K562 (cell line): ENCODE measurements around the gene UGT2A3. TPM values are rescaled to one million over a fixed set of nuclear protein-coding genes. Genes with fewer than 3 reads are reported as not detected.

Experiments used
- FOXP1 ChIP-seq: sonication (generic); formaldehyde crosslinking; IDR thresholded peaks from 2 replicates; pipeline ENCODE4 v1.8.0; 2022; ENCODE audit warnings: mild to moderate bottlenecking, missing genetic modification reagents
- MTA2 ChIP-seq: fragments of 450-650 bp; IDR thresholded peaks from 2 replicates; pipeline ENCODE4 v1.6.1; 2016; ENCODE audit warnings: low read depth
- polyA plus RNA-seq, 8 experiments: library from polyadenylated mRNA; depleted of rRNA in 4 of 8; stranded (reverse) in 5 of 8; unstranded in 3 of 8; fragments of >200 nt; fragmentation: Nextera tagmentation in 2 of 8; fragmentation: Illumina TruSeq in 1 of 8; extraction: Ambion mirVana in 2 of 8; extraction: Trizol in 1 of 8; gene quantifications; 2 replicates each; pipeline versions ENCODE4 v1.2.1 to v1.2.3, GENCODE V29; 2011 to 2014; ENCODE audit warnings: inconsistent platforms in 1 of 8, missing spikeins in 1 of 8
- total RNA-seq, 7 experiments: library from RNA; depleted of rRNA in 6 of 7; stranded (reverse); fragments of >200 nt in 6 of 7; fragmentation: Illumina TruSeq in 2 of 7; extraction: Trizol in 2 of 7; gene quantifications; 2 replicates each; pipeline versions ENCODE4 v1.2.1 to v1.2.3, GENCODE V29; 2011 to 2021; ENCODE audit warnings: low replicate concordance in 1 of 7
- TF ChIP-seq, protein P1 (sequence below), 2 experiments: fragments of 450-650 bp; formaldehyde crosslinking in 1 of 2; IDR thresholded peaks; 2 replicates each; pipeline versions ENCODE4 v1.4.0 to v1.6.1; 2014 to 2020; ENCODE audit warnings: mild to moderate bottlenecking in 2 of 2, borderline replicate concordance in 1 of 2, low read depth in 1 of 2
- TF ChIP-seq, protein P2 (sequence below): sonication (generic); IDR thresholded peaks from 2 replicates; pipeline ENCODE4 v1.6.1; 2016
- TF ChIP-seq, protein P3 (sequence below): fragments of 150-350 bp; conservative IDR thresholded peaks from 2 replicates; pipeline ENCODE4 v1.6.1; 2014; ENCODE audit warnings: low read length

UGT2A3 gene
- total and polyA plus RNA-seq, 9 of the 15 experiments (the other 6 are each of a cell fraction or from before 2014, with no cell fraction given): not detected

DNA sequence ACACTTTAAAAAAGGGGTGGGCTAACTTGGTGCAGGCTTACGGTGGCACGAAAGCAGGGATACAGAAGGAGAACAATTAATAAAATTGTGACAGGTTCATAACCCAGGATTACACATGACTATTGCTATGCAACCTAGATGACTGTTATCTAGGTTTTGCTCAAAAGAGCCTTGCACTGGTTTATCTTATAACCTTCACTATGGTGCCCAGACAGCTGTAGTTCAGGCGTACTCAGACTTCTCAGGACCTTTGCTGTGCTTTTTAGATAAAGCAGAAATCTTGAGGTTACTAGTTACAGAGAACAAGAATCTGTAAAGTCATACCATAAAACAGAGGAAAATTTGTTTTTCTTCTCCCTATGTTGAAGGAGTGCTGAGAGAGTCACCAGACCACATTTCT lies 44.4 kb downstream of the UGT2A3 start (continued):
- TF ChIP-seq, protein P1, sequence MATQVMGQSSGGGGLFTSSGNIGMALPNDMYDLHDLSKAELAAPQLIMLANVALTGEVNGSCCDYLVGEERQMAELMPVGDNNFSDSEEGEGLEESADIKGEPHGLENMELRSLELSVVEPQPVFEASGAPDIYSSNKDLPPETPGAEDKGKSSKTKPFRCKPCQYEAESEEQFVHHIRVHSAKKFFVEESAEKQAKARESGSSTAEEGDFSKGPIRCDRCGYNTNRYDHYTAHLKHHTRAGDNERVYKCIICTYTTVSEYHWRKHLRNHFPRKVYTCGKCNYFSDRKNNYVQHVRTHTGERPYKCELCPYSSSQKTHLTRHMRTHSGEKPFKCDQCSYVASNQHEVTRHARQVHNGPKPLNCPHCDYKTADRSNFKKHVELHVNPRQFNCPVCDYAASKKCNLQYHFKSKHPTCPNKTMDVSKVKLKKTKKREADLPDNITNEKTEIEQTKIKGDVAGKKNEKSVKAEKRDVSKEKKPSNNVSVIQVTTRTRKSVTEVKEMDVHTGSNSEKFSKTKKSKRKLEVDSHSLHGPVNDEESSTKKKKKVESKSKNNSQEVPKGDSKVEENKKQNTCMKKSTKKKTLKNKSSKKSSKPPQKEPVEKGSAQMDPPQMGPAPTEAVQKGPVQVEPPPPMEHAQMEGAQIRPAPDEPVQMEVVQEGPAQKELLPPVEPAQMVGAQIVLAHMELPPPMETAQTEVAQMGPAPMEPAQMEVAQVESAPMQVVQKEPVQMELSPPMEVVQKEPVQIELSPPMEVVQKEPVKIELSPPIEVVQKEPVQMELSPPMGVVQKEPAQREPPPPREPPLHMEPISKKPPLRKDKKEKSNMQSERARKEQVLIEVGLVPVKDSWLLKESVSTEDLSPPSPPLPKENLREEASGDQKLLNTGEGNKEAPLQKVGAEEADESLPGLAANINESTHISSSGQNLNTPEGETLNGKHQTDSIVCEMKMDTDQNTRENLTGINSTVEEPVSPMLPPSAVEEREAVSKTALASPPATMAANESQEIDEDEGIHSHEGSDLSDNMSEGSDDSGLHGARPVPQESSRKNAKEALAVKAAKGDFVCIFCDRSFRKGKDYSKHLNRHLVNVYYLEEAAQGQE (IDR thresholded peaks at IDR 0.05; ENCODE audit: borderline replicate concordance): no peak
- TF ChIP-seq, protein P1 (CRISPR knock-in tag; IDR thresholded peaks at IDR 0.05; ENCODE audit: low read depth): no peak
- TF ChIP-seq, protein P2, sequence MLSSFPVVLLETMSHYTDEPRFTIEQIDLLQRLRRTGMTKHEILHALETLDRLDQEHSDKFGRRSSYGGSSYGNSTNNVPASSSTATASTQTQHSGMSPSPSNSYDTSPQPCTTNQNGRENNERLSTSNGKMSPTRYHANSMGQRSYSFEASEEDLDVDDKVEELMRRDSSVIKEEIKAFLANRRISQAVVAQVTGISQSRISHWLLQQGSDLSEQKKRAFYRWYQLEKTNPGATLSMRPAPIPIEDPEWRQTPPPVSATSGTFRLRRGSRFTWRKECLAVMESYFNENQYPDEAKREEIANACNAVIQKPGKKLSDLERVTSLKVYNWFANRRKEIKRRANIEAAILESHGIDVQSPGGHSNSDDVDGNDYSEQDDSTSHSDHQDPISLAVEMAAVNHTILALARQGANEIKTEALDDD: 0 out of 2 replicates have a peak, but pooled peaks have one; percentile 43
- TF ChIP-seq FOXP1 (CRISPR knock-in tag) (no peak), MTA2 (no peak)
- TF ChIP-seq, protein P3, sequence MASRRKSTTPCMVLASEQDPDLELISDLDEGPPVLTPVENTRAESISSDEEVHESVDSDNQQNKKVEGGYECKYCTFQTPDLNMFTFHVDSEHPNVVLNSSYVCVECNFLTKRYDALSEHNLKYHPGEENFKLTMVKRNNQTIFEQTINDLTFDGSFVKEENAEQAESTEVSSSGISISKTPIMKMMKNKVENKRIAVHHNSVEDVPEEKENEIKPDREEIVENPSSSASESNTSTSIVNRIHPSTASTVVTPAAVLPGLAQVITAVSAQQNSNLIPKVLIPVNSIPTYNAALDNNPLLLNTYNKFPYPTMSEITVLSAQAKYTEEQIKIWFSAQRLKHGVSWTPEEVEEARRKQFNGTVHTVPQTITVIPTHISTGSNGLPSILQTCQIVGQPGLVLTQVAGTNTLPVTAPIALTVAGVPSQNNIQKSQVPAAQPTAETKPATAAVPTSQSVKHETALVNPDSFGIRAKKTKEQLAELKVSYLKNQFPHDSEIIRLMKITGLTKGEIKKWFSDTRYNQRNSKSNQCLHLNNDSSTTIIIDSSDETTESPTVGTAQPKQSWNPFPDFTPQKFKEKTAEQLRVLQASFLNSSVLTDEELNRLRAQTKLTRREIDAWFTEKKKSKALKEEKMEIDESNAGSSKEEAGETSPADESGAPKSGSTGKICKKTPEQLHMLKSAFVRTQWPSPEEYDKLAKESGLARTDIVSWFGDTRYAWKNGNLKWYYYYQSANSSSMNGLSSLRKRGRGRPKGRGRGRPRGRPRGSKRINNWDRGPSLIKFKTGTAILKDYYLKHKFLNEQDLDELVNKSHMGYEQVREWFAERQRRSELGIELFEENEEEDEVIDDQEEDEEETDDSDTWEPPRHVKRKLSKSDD: no peak
